Dedifferentiated amniotic fluid mesenchymal stem cell (primary cell): ENCODE results near the gene SMPX.

ENCODE experiments used
- DNase-seq: peaks from one replicate; pipeline ENCODE4 v3.0.0-alpha.2; 2016; ENCODE audit errors: extremely low spot score

Gene SMPX

GRCh38 chrX:21744060-21744459 lies 13.9 kb downstream of the SMPX start:
- DNase-seq, result no peak

- DNase-seq, result no peak
Measured at GRCh38 chrX:21741869-21742701, 15.8 kb downstream of the SMPX start.

- DNase-seq, result no peak
Measured at GRCh38 chrX:21741364-21741763, 16.6 kb downstream of the SMPX start.

DNA sequence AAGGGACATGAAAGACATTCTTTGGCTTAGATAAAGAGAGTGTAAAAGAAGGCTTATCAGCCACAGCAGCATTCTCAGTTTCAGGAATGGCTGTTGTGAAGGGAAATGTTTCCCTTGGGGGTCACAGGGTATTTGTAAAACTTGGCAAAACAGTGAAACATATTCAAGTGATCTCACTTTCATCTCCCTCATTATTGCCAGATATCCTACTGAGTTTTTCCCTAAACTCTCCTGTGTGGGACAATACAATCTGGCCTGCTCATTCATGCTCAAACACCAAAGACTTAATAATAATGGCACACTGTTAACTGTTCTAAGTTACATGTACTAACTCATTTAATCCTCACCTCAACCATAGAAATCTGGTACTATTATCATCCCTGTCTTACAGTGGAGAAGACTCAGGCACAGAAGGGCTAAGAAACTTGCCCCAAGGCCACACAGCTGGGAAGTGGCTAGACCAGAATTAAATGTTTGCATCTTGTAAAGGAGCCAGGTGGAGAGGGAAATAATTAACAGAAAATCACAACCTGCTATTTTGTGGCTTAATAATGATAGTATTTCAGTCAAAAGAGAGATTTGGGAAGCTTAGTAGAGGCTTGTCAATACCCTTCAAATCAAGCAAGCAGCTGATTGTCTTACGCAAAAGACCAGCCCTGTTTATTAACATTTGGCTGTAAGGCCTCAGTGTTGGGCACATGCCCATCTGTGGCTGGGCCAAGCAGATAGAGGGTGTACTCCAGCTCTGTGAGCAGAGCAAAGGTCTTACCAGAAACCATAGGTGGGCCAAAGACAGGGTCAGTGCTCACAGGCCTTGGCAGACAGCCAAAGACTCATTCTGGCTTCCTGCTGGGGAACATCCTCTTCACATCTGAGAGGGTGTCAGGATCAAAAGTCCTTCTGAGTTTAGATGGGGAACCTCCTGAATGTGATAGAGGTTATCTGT lies 17.3 kb downstream of the SMPX start:
- no peak for DNase-seq

- DNase-seq, result no peak
Measured at GRCh38 chrX:21738950-21739287, 19.0 kb downstream of the SMPX start.

DNA sequence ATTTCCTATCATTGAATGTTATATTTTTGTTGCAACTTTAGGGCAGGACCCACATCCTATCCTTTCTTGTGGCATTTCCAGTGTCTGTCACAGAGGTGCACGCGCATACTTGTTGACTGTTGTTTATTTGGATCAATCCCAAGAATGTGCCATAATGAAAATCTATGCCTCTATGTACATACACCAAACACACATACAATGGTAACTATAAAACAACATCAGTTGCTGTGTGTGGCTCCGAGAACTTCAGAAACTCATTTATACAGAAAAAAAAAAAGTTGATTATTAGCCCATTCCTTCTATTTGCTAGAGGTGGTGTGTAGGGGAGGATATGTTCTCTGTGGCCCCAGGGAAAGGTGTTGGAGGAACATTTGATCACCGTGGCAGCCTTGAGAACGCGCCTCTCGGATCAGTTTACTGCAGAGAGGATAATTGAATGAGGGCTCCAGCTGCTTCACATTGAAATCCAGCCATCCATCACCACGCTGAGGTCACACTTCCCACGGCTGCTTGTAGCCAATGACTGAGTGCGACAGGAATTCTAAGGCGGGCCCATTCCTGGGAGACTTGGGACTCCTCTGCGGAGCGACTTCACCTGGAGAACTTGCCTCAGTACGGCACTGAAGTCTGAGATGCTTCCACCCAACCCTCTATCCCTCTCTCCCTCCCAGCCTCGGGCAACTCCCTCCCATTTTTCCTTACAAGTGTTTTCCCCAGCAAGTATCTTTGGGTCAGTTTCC lies 19.5 kb downstream of the SMPX start:
- DNase-seq, result no peak

- no peak for DNase-seq
Measured at GRCh38 chrX:21735768-21736127, 22.2 kb downstream of the SMPX start.

GRCh38 chrX:21735038-21735767 lies 22.7 kb downstream of the SMPX start:
- no peak for DNase-seq

GRCh38 chrX:21734175-21734574 lies 23.7 kb downstream of the SMPX start:
- no peak for DNase-seq

DNA sequence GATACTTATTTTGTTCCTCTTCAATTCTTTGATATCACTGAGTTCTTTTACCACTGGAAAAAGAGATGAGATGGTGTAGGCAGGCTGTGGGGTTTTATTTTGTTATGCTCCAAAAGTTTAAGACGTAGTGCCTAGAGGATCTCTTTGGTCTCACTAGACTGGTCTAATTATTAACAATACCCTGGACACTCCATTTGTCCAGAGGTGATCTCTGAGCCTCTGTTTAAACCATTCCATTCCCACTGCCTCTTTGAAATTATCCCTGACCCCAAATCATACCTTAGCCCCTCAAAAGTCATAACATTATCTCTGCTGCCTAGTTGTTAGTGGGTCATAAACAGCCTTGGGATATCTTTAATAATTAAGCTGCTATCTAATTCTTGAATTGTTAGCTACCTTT lies 24.2 kb downstream of the SMPX start:
- DNase-seq, result no peak

- DNase-seq, result no peak
Measured at GRCh38 chrX:21730026-21730425, 27.9 kb downstream of the SMPX start.

DNA sequence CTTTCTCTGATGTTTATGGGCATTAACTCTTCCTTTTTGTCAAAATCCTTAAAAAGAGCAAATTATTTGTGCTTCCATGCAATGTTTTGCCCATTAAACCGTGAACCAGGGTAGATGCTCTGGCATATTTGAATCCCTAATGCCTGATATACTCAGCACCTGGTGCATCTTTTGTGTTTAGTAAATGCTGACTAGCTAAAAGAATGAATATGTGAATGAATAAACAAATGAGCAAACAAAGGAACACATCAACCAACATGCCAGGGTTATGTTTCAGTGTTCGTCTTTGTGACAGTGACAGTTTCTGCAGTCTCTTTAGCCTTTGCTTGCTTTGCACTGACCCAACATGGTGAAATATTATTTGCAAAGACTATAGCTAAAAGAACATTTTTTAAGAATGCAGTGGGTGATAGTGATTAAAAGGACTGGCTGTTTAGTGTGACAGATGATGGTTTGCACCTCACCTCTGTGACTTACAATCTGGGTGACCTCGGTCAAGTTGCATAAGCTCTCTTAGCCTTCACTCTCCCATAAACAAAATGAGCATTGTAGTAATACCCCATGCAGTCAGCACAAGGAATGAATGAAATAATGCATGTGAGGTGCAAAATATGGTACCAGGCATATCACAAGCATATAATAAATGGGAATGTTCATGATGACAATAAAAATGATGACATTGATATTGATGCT lies 29.5 kb downstream of the SMPX start:
- no peak for DNase-seq

DNA sequence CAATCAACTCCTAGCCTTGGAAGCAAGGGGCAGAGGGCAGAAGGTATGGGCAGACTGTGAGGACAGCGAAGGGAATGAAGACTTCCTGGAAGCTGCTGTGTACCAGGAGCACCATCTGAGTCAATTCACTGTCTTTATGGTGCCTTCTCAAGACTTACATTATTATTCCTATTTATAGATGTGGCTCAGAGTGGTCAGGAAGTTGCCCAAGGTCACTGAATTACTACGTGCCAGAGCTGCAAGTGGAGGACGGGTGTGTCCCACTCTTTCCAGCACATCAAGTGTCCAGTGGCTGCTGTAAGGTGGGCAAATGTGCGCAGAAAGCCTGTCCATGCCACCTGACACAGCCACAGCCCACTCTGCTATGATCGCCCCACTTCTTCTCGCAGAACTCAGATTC lies 32.0 kb downstream of the SMPX start:
- no peak for DNase-seq

- no peak for DNase-seq
Measured at GRCh38 chrX:21725496-21725895, 32.4 kb downstream of the SMPX start.

GRCh38 chrX:21723814-21724213 lies 34.1 kb downstream of the SMPX start:
- DNase-seq, result no peak

DNA sequence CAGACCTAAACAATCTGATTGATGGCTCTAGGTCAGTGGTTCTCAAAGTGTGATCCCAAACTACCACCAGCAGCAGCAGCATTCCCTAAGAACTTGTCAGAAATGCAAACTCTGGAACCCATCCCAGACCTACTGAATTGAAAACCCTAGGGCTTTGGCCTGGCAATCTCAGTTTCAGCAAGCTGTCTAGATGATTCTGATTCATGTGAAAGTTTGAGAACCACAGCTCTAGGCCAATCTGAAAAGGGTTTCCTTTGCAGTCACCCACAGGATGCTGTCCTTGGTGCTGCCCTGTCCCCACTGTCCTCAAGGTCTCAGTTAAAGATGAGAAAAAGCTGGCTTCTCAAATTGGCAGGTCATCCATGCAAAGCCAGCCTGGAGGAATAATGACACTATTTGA lies 34.8 kb downstream of the SMPX start:
- no peak for DNase-seq

DNA sequence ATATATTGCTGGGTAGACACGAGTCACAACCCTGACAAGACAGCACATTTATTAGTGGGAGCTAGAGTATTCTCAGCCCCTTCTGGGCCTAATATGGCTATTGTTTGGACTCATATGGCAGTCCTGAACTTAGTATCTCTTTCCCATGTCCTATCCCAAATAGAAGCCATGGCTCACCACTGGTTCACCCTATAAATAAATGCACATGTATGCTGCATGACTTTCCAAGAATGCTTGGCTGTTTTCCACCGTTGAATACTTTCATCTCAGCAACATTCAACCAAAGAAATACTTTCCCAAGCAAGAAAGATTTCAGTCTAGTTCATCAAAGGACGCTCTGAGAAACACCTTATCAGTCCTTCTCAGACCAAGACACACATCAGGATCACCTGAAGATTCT lies 36.7 kb downstream of the SMPX start:
- DNase-seq, result no peak

DNA sequence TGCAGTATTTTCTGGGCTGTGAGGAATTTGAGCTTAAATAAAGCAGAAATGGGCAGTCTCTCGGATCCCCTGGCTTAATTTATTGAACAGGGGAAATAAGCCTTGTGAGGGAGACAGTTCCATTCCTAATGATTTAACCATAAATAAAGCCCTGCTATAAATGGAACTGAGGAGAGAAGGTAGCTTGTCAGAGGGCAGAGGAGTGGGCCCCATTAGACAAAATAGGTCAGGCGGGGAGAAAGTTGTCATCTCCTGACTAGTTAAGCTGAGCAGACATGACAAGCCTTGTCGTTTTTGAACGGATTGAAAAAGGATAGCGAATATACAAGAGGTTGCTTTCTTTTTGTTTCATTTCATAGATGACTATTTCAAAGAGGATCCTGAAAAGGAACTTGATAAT lies 39.3 kb downstream of the SMPX start:
- DNase-seq, result no peak

DNA sequence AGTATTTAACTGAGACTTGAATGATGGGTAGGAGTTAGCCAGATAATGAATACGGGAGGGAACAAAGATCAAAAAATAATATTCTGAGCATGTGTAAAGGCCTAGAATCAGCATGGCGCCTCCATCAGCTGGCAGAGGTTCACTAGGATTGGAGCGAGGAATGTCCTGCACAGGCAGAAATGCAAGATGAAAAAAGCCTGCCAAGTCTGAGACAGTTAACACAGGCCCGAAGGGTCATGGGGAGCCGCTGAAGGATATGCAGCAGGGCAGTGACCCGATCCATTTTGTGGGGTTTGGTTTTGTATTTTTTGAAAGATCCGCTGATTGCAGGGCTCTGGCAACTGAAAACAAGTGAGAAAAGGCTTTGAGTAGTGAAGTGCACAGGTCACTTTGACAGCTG lies 40.1 kb downstream of the SMPX start:
- no peak for DNase-seq

DNA sequence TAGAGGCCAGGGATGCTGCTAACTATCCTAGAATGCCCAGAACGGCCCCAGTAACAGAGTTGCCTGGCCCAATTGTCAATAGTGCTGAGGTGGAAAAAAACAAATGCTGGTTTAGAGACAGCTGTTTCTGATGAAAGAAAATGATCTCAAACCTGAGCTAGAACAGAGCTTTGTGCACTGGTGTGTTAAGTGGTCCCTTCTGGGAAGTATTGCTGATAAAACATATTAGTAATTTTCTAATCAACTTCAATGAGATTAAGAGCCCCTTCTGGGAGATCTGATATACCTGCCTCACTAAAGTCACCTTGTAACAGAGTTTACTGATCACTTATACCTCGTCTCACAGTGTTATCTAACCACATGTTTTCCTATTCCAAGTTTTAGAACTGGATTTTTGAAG lies 42.1 kb downstream of the SMPX start:
- no peak for DNase-seq

DNA sequence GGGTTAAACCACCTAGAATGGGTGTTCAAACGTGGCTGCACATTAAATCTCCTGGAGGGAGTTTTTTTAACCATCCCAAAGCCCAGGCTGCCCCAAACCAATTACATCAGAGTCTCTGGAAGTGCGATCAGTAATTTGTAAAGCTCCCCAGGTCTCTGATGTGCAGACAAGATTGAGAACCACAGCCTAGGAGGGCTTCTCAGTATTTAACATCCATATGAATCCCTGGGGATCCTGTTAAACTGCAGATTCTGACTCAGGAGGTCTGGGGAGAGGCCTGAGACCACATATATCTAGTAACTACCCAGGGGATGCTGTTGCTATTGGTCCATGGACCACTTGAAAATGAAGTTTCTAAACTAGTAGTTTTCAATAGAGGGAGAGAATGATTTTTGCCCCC lies 42.6 kb downstream of the SMPX start:
- DNase-seq, result no peak
